Measurements from ENCODE around the gene STUM.

The STUM gene

DNA sequence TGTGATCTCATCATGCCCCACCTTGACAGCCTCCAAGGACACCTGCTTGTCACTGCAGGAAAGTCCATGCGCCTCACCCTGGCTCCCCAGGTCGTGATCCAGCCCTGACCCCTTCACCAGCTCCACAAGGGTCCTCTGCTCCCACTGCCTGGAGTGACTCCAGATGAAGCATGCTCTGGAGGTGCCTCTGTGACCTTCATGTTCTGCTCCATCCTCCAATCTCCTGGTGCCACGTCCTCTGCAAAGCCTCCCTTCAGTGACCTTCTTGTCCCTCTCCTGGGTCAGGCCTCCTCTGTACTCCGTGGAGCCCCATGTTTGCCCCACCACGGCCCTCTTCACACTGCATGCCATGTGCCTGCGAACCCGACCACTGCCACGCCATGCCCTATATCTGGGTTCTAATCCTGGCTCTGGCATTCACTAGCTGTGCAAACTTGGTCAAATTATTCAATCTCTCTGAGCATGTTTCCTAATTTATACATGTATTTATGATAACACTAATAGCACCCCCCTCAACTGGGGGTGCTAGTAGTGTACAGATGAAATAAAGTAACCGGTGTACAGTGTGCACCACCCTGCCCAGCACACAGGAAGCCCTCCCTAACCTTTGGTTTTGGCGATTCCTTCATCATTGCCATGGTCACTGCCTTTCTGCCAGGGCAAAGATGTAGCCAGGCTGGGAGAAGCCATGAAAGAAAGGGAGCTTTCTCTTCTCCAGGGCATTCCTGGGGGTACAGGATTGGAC is 77.4 kb downstream of the STUM start:
- DNase-seq (ENCODE audit: low read depth in 2 of 2), result no peak

DNA sequence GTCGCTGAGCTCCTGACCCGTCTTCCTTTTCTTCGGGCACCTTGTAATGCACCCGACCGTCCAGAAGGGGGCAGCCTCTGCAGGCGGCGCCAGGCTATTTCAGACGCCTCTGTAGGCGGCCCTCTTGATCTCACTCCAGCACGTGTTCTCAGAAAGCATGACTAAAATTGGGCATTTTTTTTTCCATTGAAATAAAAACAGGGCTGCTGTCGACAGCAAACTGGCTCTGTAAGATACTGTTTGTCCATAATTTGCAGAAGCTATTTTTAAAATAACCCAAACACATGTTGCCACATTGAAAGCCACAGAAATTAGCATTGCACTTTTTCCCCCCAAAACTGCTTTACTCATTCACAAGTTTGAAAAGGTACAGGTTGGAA is 78.0 kb downstream of the STUM start:
- no peak for DNase-seq (ENCODE audit: low read depth in 2 of 2)

DNA sequence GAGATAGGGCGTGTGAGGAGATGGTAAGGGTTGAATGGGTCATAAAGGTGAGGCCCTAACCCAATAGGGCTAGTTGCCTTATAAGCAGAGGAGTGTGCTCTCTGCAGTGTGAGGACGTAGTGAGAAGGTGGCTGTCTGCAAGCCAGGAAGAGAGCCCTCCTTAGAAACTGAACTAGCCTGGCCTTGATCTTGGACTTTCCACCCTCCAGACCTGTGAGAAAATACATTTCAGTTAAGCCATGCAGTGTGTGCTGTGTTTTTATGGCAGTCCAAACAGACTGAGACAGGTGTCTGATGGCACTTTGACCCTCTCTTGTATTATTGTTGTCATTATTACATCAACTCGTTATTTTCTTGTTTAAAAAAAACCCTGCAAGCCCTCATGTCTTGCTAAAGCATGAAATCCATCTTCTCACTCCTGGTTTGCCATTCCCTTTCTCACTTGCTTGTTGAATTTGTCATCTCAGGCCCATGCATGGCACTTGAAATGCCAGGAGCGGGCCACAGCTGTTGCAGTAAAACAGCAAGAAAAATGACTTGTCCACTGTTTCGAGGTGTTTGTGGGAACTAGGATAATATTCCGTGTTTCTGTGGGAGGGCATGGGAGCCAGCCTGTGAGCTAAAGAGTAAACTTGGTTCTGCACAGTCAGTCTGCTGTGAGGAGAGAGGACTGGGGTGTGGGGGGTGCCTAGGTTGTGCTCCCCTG is 78.6 kb downstream of the STUM start:
- no peak for DNase-seq (ENCODE audit: low read depth in 2 of 2)

DNA sequence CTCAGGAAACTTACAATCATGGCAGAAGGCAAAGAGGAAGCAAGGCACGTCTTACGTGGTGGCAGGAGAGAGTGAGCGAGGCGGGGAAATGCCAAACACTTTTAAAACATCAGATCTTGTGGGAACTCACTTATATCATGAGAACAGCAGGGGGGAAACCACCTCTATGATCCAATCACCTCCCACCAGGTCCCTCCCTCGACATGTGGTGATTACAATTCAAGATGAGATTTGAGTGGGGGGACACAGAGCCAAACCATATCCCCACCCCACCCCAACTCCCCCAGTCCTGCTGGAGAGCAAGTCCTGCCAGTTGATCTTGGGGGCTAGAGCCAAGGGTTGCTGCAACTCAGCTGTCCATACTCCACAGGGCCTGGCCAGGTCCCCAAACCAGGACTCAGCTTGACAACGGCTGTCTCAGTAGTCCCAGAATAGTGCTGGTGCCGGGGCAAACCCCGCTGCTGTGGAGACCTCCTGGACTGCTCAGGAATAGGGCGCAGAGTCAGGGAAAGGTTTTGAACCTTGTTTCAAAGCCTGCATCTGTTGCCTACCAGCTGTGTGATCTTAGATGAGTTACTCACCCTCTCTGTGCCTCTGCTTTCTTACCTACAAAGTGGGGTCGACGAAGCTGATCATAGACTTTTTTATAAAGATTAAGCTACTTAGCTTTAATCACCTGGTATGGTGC is 79.5 kb downstream of the STUM start:
- DNase-seq (ENCODE audit: low read depth in 2 of 2), result no peak

DNA sequence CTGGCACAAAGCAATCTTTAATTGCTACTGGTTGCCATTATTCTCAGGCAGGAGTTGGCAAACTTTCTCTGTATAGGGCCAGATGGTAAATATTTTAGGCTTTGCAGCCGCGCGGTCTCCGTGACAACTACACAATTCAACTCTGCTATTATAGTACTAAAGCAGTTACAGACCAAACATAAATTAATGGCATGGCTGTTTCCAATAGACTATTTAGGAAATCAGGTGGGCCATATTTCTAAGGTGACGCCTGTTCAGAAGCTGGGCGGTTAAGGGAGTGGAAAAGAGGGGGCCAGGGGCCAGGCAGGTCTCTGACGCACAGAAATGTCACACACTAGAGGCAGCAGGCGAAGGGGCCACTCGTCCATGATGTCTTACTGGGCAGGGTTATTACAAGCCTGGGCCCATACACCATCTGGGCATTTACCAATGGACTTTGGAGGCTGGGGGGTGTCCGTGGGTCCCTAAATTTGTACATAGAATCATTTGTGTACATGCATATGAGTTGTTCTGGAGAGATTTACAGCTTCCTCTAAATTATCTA is 80.1 kb downstream of the STUM start:
- DNase-seq (ENCODE audit: low read depth in 2 of 2), result no peak

DNA sequence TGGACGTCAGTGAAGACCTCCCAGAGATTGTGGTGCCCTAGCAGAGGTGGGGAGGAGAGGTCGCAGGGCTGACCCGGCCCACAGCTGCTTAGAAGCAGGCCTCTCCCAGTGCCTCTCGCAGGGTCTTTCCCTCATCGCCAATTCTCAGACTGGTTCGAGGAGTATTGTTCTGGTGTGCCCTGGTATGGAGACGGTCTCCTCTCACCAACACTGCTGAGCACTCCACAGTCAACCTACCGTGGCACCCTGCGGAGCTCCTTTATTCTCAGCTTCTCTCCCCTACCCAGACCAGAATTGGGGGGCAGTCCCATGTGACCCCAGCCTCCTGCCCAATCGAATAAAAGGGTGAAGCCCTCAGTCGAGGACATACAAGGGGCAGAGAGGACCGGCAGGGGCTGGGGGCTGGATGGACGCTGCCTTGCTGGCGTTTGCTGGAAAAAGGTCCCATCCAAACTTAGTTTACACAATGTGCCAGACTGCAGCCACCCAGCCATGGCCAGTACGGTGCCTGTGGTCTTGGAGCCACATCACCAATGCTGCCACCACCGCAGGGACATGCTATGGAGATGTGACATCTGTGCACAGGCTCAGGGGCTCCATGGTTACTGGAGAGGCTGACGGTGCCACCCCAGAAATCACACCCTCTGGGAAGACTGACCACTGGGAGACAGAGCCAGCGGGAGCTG is 80.8 kb downstream of the STUM start:
- DNase-seq (ENCODE audit: low read depth in 2 of 2), result no peak

DNA sequence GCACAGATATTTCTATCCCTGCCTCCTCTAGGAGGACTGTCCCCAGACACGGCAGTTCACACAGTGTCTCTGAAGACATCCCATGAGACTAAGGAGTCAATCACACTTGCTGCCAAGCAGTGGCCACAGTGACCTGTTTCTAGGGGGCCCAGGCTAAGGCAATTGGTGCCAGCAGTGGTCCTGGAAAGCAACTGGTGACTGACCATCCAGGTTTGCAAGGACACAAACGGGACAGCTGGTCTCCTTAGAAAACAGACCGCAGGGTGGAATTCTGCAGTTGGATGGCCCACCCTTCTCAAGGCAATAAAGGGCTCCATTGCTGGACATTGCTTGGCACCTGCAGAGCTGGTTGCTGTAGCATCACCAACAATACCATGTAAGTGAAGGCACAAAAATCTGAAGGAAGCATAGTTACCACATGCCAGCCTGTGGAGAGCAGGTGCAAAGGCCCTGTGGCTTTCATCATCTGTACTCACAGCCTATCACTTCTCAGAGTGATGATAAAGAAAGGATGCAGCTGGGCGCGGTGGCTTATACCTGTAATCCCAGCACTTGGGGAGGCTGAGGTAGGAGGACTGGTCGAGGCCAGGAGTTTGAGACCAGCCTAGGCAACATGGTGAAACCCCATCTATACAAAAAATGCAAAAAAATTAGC is 81.5 kb downstream of the STUM start:
- DNase-seq (ENCODE audit: low read depth in 2 of 2), result no peak

DNA sequence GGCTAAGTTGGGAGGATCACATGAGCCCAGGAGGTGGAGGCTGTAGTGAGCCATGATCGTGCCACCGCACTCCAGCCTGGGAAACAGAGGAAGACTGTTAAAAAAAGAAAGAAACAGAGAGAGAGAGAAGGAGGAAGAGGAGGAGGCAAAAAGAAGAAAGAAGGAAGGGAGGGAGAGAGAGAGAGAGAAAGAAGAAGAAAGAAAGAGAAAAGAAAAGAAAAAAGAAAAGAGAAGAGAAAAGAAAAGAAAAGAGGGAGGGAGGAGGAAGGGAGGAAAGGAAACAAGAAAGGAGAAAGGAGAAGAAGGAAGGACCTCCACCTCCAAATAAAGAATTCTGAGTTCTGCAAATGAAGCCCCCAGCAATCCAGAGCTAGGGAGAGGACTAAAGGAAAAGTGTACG is 82.0 kb downstream of the STUM start:
- DNase-seq (ENCODE audit: low read depth in 2 of 2), result no peak

DNA sequence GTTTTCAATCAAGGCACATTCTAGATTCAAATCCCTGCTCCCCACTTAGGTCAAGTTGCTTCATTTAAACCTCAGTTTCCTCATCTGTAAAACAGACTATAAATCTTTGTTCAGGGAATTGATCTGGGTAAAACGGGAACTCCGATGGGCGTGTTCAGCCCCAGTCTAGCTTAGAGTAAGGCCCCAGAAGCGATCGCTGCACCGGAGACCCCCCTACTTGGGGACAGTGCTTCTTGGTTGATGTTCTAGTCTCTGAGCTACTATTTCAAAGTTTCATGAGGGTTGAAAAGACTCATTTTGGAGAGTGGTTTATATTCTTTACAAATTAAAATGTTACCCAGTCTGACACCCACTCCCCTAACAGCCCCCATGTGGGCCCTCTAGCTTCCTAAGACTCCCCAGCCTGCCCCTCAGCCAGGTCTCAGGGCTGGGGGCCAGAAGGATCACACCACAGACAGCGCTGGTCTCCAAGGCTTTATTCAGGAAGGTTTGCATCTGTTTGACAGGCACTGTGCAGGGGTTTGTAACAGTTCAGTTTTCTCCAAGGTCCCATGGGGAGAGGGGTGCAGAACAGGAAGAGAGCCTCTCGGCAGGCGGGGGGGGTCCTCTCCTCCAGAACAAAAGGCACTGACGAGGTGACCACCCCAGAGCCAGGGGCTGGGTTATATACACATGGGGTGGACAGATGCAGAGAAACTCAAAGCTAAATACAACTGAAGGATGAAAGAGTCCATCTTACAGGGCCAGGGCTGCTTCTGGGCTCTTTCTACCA is 82.9 kb downstream of the STUM start:
- DNase-seq (ENCODE audit: low read depth in 2 of 2), result no peak

DNA sequence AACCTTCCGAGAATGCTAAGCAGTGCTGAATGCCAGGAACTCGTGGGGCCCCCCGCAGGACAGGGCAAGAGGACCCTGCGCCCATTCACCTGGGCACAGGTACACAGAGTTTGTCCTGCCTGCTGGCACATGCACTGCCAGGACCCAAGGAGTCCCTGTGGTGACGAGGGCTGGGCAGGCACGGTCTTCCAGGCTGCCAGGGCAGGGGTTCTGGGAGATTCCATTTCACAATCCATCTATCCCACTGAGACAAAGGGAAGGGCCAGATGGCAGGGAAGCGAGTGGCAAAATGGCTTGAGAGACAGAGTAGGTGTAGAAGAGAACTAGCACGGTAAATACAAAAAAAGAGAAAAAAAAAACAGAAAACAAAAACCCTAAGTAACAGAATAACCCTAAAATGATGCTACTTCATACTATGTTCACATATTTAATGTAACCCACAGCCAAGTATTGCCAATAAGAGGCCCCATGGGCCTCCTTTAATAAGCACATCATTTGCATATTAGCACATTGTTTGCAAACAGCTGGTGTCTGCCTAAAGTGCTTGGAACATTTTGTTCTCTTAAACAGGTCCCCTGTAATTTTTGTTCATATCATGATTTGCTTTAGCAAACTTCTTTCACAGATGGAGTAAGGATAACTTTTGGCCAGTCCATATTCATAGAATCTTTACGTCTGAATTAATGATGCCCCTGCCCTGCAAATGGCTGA is 83.8 kb downstream of the STUM start:
- no peak for DNase-seq (ENCODE audit: low read depth in 2 of 2)

DNA sequence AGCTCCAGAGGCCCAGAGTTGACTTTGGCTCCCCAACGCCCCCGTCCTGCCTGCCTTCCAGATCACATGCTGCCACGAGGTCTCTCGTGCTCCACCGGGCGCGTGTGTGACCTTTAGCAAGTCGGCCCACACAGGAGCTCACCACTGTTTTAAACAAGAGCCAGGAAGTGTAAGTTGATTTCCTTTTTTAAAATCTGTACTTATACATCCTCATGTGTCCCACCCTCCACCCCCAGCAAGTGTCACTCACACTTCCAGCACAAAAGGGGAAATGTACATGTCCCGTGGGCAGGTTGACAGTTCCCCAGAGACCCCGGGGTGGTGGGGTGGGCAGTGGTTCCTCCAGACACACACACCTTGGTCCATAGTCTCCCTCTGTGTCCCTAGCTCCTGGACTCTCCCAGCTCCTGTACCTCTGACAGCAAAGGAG is 84.4 kb downstream of the STUM start:
- DNase-seq (ENCODE audit: low read depth in 2 of 2), result no peak

DNA sequence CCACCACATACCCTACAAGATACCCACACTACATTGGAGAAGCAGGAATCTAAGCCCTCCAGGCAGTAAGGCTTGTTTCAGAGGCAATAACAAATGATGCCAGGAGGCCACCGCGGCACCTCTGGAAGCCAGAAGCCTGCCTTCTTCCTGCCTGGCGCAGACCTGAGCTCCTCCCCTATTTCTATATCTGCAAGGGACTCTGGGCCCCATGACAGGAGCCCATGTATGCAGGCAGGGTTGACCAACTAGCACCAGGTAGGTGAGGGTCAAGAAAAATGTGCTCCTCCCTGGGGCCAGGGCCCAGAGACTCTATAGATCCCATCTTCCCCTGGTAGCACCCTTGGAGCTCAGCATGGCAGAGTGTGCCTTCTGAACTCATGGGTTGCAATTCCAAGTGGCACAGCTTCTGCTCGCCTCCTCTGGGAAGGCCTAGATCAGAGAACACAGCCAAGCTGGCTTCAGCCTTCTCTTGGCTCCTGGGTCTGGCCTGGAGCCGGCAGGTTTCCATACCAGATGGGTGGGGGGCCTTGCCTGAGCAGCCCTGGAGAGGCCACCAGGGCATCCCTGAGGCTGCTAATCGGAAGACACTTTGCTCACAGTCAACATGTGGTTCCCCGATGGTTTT is 85.1 kb downstream of the STUM start:
- no peak for DNase-seq (ENCODE audit: low read depth in 2 of 2)

DNA sequence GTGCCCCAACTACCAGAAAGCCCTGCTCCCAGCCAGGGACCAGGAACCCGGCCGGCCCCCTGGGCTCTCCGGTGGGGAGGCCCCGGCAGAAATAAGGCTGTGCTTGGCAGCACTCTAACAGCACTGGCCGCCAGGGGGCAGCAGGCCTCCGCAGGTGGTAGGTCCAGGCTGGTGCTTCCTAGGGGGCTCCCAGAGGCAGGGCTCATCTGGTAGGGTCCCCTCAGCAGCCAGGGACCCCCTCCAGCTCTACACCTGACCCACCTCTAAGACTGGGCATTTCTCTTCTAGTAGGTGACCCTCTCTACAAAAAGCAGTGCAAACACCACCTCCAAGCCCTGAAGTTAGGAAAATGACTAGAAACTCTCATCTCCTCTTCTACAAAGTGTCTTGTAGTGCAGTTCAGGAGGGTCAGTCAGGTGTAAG is 85.6 kb downstream of the STUM start:
- peak in 1 of 2 experiments; percentile 8 for DNase-seq (ENCODE audit: low read depth in 2 of 2)

DNA sequence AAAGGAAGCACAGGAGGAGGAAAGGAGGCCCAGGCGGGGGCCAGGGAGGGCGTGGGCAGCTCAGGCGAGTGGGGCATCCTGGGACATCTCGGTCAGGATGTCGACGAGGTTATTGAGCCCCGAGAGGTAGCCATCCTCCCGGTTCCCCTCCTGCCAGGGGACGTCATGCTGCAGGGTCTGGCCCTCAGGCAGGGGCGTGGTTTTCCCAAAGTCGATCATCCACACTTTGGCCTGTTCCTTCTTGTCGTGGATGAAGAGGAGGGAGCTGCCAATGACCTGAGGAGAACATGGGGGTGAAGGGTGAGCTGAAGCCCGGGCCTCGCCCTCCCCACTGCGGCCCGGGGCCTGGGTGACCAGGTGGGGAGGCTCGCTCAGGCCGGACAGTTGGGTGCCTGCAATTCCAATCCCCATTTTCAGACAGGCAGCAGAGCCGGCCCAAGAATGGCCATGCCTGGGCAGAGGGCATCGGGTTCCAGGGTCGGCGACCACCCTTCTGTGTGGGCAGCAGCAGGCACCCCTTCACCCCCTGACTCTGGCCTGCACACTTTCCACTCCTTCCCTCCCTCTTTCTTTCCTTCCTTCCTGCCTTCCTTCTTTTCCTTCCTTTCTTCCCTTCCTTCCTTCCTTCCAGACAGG is 86.2 kb downstream of the STUM start:
- no peak for DNase-seq (ENCODE audit: low read depth in 2 of 2)

DNA sequence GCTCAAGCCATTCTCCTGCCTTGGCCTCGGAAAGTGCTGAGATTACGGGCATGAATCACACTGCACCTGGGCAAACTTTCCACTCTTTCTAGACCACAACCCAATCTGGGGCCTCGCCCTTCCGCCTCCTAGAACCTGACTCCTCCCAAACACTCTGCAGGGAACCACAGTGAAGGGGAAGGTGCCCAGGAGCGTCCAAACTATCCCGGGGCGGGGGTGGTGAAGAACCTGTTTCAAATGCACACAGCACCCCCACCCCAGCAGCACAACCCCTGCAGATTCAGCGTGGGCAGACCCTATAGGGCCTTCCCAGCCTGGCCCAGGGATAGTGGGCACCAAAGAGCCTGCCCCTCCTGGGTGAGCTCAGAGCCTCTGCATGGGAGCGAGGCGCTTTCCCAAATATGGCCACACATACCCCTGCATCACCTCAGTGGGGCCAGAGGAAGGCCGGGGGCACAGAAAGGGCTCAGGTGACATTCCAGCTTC is 86.9 kb downstream of the STUM start:
- no peak for DNase-seq (ENCODE audit: low read depth in 2 of 2)

DNA sequence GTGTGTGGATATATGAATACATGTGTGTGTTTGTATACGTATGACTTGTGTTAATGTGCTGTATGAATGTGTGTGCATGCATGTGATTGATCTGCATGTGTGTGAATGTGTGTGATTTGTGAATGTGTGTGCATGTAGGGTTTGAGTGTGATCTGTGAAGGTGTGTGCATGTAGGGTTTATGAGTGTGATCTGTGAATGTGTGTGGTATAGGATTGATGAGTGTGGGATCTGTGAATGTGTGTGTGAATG is 88.2 kb downstream of the STUM start:
- DNase-seq (ENCODE audit: low read depth in 2 of 2), result no peak

DNA sequence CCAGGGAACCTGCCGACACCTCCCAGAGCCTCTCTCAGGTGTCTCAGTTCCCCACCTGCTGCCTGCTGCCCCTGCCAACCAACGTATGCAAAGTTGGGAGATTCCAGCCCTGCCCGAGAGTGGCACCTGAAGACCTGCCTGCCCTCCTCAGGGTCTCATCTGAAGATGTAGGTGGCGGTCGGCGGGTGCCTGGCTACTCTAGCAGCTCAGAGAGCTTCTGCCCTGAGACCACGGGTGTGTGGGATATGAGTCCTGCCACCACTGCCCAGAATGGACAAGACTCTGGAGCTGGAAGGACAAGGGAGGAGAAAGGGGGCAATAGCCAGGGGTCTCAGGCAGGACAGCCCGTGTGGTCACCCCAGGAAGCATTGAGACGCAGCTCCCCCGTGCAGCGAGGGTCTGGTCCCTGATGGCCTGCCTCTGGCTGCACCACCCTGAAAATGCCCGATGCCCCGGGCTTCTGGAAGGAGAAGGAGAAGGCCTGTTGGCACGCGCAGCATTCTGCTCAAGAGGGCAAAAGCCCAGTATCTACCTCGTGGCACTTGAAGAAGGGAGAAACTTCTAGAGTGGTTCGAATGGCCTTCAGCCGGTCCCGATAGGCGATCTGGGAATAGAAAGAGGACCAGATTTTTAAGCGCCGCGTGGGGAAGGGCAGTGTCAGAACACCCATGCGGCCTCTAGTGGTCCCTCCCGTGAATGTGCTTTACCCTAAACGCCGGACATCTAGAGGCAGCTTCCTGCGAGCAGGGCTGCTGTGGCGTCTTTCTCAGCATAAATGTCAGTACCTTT is 88.8 kb downstream of the STUM start:
- DNase-seq (ENCODE audit: low read depth in 2 of 2), result no peak

DNA sequence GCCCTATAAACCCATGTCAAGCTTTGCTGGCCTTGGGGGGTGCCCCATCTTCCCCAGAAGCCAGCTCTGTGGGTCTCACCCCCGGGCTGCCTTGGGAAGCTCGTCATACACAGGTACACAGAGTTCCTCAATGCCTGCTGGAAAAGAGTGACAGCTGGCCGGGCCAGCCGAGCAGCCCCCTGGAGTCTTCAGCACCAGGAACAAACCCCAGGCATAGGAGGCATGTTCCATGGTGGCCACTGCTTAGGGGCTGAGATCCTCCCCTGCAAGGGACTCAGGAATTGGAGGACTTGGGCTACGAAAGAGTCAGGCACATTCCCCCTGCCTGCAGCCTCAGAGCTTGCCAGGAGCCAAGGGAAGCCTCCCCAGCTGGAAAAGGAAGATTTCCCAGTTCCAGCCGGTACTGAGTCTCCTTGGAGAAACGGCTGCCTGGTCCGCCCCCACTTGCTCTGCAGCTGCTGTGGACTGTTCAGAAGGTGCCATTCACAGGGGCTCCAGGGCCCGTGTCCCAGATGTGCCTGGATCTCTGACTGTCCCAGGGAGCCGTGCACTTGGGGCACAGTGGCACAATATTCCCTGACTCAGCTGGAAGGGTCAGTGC is 89.5 kb downstream of the STUM start:
- DNase-seq (ENCODE audit: low read depth in 2 of 2), result no peak

Data from fibroblast of skin of left biceps (primary cell).